Lower leg skin (tissue), 3 donors: ENCODE results near the gene WBP11.

Source experiments
- CTCF ChIP-seq, 3 donors: fragments of 450-650 bp; IDR thresholded peaks; one replicate each; pipeline ENCODE4 v1.5.1; 2016; ENCODE audit warnings: antibody characterized with exemption in 3 of 3, mild to moderate bottlenecking in 3 of 3, moderate library complexity in 2 of 3
- POLR2A ChIP-seq, 2 donors: fragments of 450-650 bp; IDR thresholded peaks; one replicate each; pipeline ENCODE4 v1.6.1; 2016 to 2017; ENCODE audit warnings: antibody characterized with exemption in 2 of 2, mild to moderate bottlenecking in 1 of 2, moderate library complexity in 1 of 2

- TF ChIP-seq CTCF (IDR thresholded peaks at IDR 0.05) (no peak), POLR2A (IDR thresholded peaks at IDR 0.05) (no peak)
Measured at GRCh38 chr12:14841761-14842160, 38.5 kb upstream of the WBP11 start.
